DOHH2 (cell line): ENCODE data around the gene TCF3.

Experiments used
- H3F3A ChIP-seq: fragments of 200-600 bp; sonication (generic), shearing (Covaris generic); 2 replicates; pipeline ENCODE4 v1.6.0; 2016; ENCODE audit warnings: antibody characterized with exemption, mild to moderate bottlenecking; ENCODE audit not compliant: control insufficient read depth, insufficient read depth
- H3K27ac ChIP-seq: fragments of 200-600 bp; sonication (generic); 2 replicates; pipeline ENCODE4 v1.5.1; 2014; ENCODE audit warnings: low read depth, mild to moderate bottlenecking, low read length, moderate library complexity
- H3K27me3 ChIP-seq: fragments of 200-600 bp; sonication (generic); 2 replicates; pipeline ENCODE4 v1.6.1; 2014; ENCODE audit warnings: mild to moderate bottlenecking, low read length, mixed read lengths; ENCODE audit not compliant: control insufficient read depth
- H3K36me3 ChIP-seq: fragments of 200-600 bp; sonication (generic); 2 replicates; pipeline ENCODE4 v1.6.1; 2014; ENCODE audit warnings: mild to moderate bottlenecking, low read length, moderate library complexity, mixed read lengths; ENCODE audit not compliant: control insufficient read depth
- H3K4me1 ChIP-seq: fragments of 200-600 bp; sonication (generic); 2 replicates; pipeline ENCODE4 v1.6.1; 2014; ENCODE audit warnings: mild to moderate bottlenecking, low read length, mixed read lengths; ENCODE audit not compliant: control insufficient read depth
- H3K4me2 ChIP-seq: fragments of 200-600 bp; sonication (generic); 2 replicates; pipeline ENCODE4 v1.6.0; 2014; ENCODE audit warnings: mild to moderate bottlenecking, low read length, moderate library complexity
- H3K4me3 ChIP-seq: fragments of 200-600 bp; sonication (generic); 2 replicates; pipeline ENCODE4 v1.5.1; 2014; ENCODE audit warnings: mild to moderate bottlenecking, low read length, mixed read lengths
- H3K79me2 ChIP-seq: fragments of 200-600 bp; sonication (generic); 2 replicates; pipeline ENCODE4 v1.6.1; 2014; ENCODE audit warnings: mild to moderate bottlenecking, low read length, mixed read lengths; ENCODE audit not compliant: control insufficient read depth
- H3K9me2 ChIP-seq: fragments of 200-600 bp; sonication (generic); replicated peaks from 2 replicates; pipeline ENCODE4 v1.6.1; 2014; ENCODE audit warnings: mild to moderate bottlenecking, low read length, mixed read lengths; ENCODE audit not compliant: control insufficient read depth
- H3K9me3 ChIP-seq: fragments of 200-600 bp; sonication (generic); 2 replicates; pipeline ENCODE4 v1.6.1; 2014; ENCODE audit warnings: antibody characterized with exemption, low read length, mixed read lengths; ENCODE audit not compliant: control insufficient read depth, insufficient read depth
- H4K20me1 ChIP-seq: fragments of 200-600 bp; sonication (generic); 2 replicates; pipeline ENCODE4 v1.6.0; 2014; ENCODE audit warnings: low read depth, mild to moderate bottlenecking, antibody characterized with exemption, low read length, moderate library complexity; ENCODE audit not compliant: control insufficient read depth, insufficient read depth
- EZH2phosphoT487 ChIP-seq: fragments of 200-600 bp; sonication (generic); IDR thresholded peaks from 2 replicates; pipeline ENCODE4 v1.6.1; 2017; ENCODE audit warnings: borderline replicate concordance, mild to moderate bottlenecking, antibody characterized with exemption, low read length, moderate library complexity, mixed read lengths
- TF ChIP-seq, protein P1 (sequence below): fragments of 200-600 bp; sonication (generic); IDR thresholded peaks from one replicate; pipeline ENCODE4 v1.5.1; 2014; ENCODE audit warnings: antibody characterized with exemption, mild to moderate bottlenecking, low read depth, low read length; ENCODE audit not compliant: poor library complexity, severe bottlenecking

TCF3 gene

DNA sequence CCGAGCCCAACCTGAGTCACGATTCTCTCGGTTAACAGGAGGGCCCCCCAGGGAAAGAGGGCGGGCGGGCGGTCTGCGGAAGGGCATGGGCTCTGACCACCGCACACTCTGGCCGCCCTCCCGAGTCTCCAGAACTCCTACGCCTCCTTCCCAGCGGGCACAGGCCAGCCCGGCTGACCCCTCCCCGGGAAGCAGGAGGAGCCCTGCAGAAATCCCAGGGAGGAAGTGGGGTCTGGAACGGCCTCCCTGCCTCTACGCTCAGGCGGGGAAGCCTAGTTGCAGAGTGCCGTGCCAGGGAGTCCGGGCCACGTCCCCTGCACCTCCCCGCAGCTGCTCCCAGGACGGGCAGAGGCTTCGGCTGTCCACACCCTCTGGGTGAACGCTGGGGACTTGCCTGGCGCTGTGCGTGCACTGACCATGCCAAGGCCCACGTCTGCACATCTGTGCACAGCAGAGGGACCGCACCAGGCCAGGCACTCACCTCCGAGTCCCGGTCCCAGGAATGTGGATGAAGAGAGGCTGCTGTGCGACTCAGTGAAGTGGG is 20.8 kb downstream of the TCF3 start:
- Histone ChIP-seq H3K9me3 (no peaks in the 10 kb centered on the region), H3K36me3 (peaks cover 82% of the 10 kb centered on the region), H3K79me2 (peaks cover 80% of the 10 kb centered on the region), H3K4me1 (no peaks in the 10 kb centered on the region), H3K27me3 (no peaks in the 10 kb centered on the region), H3K9me2 (no peaks in the 10 kb centered on the region), H3F3A (no peaks in the 10 kb centered on the region; the same call in 1 of the 2 replicates), H4K20me1 (peaks cover 17% of the 10 kb centered on the region), H3K4me2 (no peak overlapping the region), H3K4me3 (no peak overlapping the region), H3K27ac (no peak overlapping the region)
- TF ChIP-seq EZH2phosphoT487: no peak
- TF ChIP-seq, protein P1, sequence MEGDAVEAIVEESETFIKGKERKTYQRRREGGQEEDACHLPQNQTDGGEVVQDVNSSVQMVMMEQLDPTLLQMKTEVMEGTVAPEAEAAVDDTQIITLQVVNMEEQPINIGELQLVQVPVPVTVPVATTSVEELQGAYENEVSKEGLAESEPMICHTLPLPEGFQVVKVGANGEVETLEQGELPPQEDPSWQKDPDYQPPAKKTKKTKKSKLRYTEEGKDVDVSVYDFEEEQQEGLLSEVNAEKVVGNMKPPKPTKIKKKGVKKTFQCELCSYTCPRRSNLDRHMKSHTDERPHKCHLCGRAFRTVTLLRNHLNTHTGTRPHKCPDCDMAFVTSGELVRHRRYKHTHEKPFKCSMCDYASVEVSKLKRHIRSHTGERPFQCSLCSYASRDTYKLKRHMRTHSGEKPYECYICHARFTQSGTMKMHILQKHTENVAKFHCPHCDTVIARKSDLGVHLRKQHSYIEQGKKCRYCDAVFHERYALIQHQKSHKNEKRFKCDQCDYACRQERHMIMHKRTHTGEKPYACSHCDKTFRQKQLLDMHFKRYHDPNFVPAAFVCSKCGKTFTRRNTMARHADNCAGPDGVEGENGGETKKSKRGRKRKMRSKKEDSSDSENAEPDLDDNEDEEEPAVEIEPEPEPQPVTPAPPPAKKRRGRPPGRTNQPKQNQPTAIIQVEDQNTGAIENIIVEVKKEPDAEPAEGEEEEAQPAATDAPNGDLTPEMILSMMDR: no peak

GRCh38 chr19:1630811-1631210 is 21.6 kb downstream of the TCF3 start:
- no peaks in the 10 kb centered on the region for H3K4me1 ChIP-seq
- H3K4me2 ChIP-seq: no peak overlapping the region
- H3K36me3 ChIP-seq: peaks cover 81% of the 10 kb centered on the region
- H3K9me3 ChIP-seq: no peaks in the 10 kb centered on the region
- H3K4me3 ChIP-seq: no peak overlapping the region
- no peaks in the 10 kb centered on the region for H3K27me3 ChIP-seq
- no peaks in the 10 kb centered on the region; the same call in 1 of the 2 replicates for H3F3A ChIP-seq
- peaks cover 17% of the 10 kb centered on the region for H4K20me1 ChIP-seq
- H3K9me2 ChIP-seq: no peaks in the 10 kb centered on the region
- TF ChIP-seq, protein P1: no peak
- TF ChIP-seq EZH2phosphoT487: no peak
- no peak overlapping the region for H3K27ac ChIP-seq
- peaks cover 76% of the 10 kb centered on the region for H3K79me2 ChIP-seq

GRCh38 chr19:1630012-1630411 is 22.4 kb downstream of the TCF3 start:
- Histone ChIP-seq H3K9me2 (no peaks in the 10 kb centered on the region), H3K79me2 (peaks cover 75% of the 10 kb centered on the region), H3K27ac (no peak overlapping the region), H3K36me3 (peaks cover 81% of the 10 kb centered on the region), H3K4me2 (no peak overlapping the region), H3K4me1 (peaks cover under 1% of the 10 kb centered on the region; the same call in 1 of the 2 replicates), H3K4me3 (no peak overlapping the region), H3K27me3 (no peaks in the 10 kb centered on the region), H4K20me1 (peaks cover 17% of the 10 kb centered on the region), H3F3A (no peaks in the 10 kb centered on the region), H3K9me3 (no peaks in the 10 kb centered on the region)
- TF ChIP-seq EZH2phosphoT487: no peak
- TF ChIP-seq, protein P1: no peak
